Astrocyte (in vitro differentiated cells and primary cell): ENCODE measurements around the gene OAS3. TPM values are rescaled to one million over a fixed set of nuclear protein-coding genes. Genes with fewer than 3 reads are reported as not detected.

ENCODE experiments used
- DNase-seq: peaks from one replicate; pipeline ENCODE4 v3.0.0-alpha.2; 2010; ENCODE audit warnings: low read depth
- FAIRE-seq: peaks from 2 replicates; lab custom pipeline; 2011; peaks lifted over from hg19 to GRCh38; lab: Jason Lieb, UNC
- H2AFZ ChIP-seq: 2 replicates; pipeline ENCODE4 v1.6.0; 2012; ENCODE audit warnings: low read depth, low read length, inconsistent platforms
- H3K27ac ChIP-seq: 2 replicates; pipeline ENCODE4 v1.5.1; 2011; ENCODE audit warnings: low read depth, low read length, inconsistent platforms
- H3K27me3 ChIP-seq: 2 replicates; pipeline ENCODE4 v1.6.0; 2011; ENCODE audit warnings: low read length, inconsistent platforms; ENCODE audit not compliant: insufficient read depth
- H3K36me3 ChIP-seq: 2 replicates; pipeline ENCODE4 v1.5.1; 2011; ENCODE audit warnings: low read length, inconsistent platforms; ENCODE audit not compliant: insufficient read depth
- H3K4me1 ChIP-seq: 2 replicates; pipeline ENCODE4 v1.5.1; 2011; ENCODE audit warnings: low read length, inconsistent platforms; ENCODE audit not compliant: insufficient read depth
- H3K4me2 ChIP-seq: 2 replicates; pipeline ENCODE4 v1.6.0; 2012; ENCODE audit warnings: low read length, inconsistent platforms
- H3K4me3 ChIP-seq: 2 replicates; pipeline ENCODE4 v1.5.1; 2011; ENCODE audit warnings: low read depth, mild to moderate bottlenecking, low read length, inconsistent platforms; ENCODE audit not compliant: insufficient read depth
- H3K79me2 ChIP-seq: 2 replicates; pipeline ENCODE4 v1.6.0; 2012; ENCODE audit warnings: mild to moderate bottlenecking, low read length, inconsistent platforms; ENCODE audit not compliant: insufficient read depth
- H3K9ac ChIP-seq: 2 replicates; pipeline ENCODE4 v1.6.0; 2012; ENCODE audit warnings: mild to moderate bottlenecking, low read length, inconsistent platforms
- H3K9me3 ChIP-seq: 2 replicates; pipeline ENCODE4 v1.5.1; 2012; ENCODE audit warnings: low read depth, mild to moderate bottlenecking, low read length, inconsistent platforms; ENCODE audit not compliant: insufficient read depth
- H4K20me1 ChIP-seq: 2 replicates; pipeline ENCODE4 v1.6.0; 2012; ENCODE audit warnings: low read length, inconsistent platforms; ENCODE audit not compliant: insufficient read depth
- H3K27ac Mint-ChIP-seq: one replicate; pipeline ENCODE4 v1.8.0; 2021; ENCODE audit warnings: mild to moderate bottlenecking, mixed read lengths; ENCODE audit not compliant: unreplicated experiment
- H3K27me3 Mint-ChIP-seq: one replicate; pipeline ENCODE4 v1.8.0; 2021; ENCODE audit warnings: low read depth, mixed read lengths; ENCODE audit not compliant: unreplicated experiment
- H3K36me3 Mint-ChIP-seq: one replicate; pipeline ENCODE4 v1.8.0; 2021; ENCODE audit warnings: low read depth, mixed read lengths; ENCODE audit not compliant: unreplicated experiment
- H3K4me1 Mint-ChIP-seq: one replicate; pipeline ENCODE4 v1.8.0; 2021; ENCODE audit warnings: low read depth, mixed read lengths; ENCODE audit not compliant: unreplicated experiment
- H3K4me3 Mint-ChIP-seq: one replicate; pipeline ENCODE4 v1.8.0; 2021; ENCODE audit warnings: mild to moderate bottlenecking, moderate library complexity, mixed read lengths; ENCODE audit not compliant: unreplicated experiment
- H3K9me3 Mint-ChIP-seq: one replicate; pipeline ENCODE4 v1.8.0; 2021; ENCODE audit warnings: mild to moderate bottlenecking, mixed read lengths; ENCODE audit not compliant: unreplicated experiment
- CTCF ChIP-seq: IDR thresholded peaks from 2 replicates; pipeline ENCODE4 v1.5.1; 2011; ENCODE audit warnings: low read depth, mild to moderate bottlenecking, inconsistent platforms, low read length, moderate library complexity; ENCODE audit not compliant: insufficient read depth
- EZH2 ChIP-seq: IDR thresholded peaks from 2 replicates; pipeline ENCODE4 v1.6.1; 2012; ENCODE audit warnings: mild to moderate bottlenecking, low read length, inconsistent platforms; ENCODE audit not compliant: insufficient read depth
- total RNA-seq: library from RNA; stranded (reverse); gene quantifications from 2 replicates; pipeline ENCODE4 v1.2.1, GENCODE V29; 2021

OAS3 gene
- total RNA-seq, 1 donor from 2014 or later, result 33.8 TPM

- Histone ChIP-seq H3K9ac (no peak within 1 kb of the TSS), H4K20me1 (no peaks in the 10 kb centered on the region), H3K9me3 (no peaks in the 10 kb centered on the region), H3K27me3 (no peaks in the 10 kb centered on the region), H3K4me1 (no peaks in the 10 kb centered on the region), H3K36me3 (no peaks in the 10 kb centered on the region), H2AFZ (peak within 1 kb of the TSS; percentile 63), H3K79me2 (no peaks in the 10 kb centered on the region), H3K4me3 (no peak within 1 kb of the TSS), H3K27ac (no peak within 1 kb of the TSS), H3K4me2 (peak within 1 kb of the TSS; percentile 69)
- Mint-ChIP-seq H3K9me3 (peaks cover 12% of the 10 kb centered on the region), H3K4me3 (peak within 1 kb of the TSS; percentile 82), H3K4me1 (no peaks in the 10 kb centered on the region), H3K36me3 (peaks cover under 1% of the 10 kb centered on the region), H3K27ac (peak within 1 kb of the TSS; percentile 95), H3K27me3 (peaks cover 3% of the 10 kb centered on the region)
- DNase-seq, result no peak
- TF ChIP-seq CTCF, result no peak
- TF ChIP-seq EZH2, result no peak
- FAIRE-seq, result no peak
These were observed 40.1 kb downstream of the OAS3 start, which contains the start of gene OAS2 for GRCh38 chr12:112978163-112979040. TSS of gene OAS2 (plus strand) at chr12:112978519. CDS start at chr12:112978609, 90 bp downstream.

- no peaks in the 10 kb centered on the region for H3K4me1 ChIP-seq
- no peak overlapping the region for H3K9ac ChIP-seq
- H3K27ac ChIP-seq, result no peak overlapping the region
- H3K4me3 Mint-ChIP-seq, result peak overlapping the region; percentile 82
- H3K9me3 Mint-ChIP-seq, result peaks cover 12% of the 10 kb centered on the region
- H3K4me3 ChIP-seq, result no peak overlapping the region
- no peaks in the 10 kb centered on the region for H3K4me1 Mint-ChIP-seq
- H3K36me3 Mint-ChIP-seq, result peaks cover 3% of the 10 kb centered on the region
- no peaks in the 10 kb centered on the region for H3K27me3 ChIP-seq
- FAIRE-seq (no peak), DNase-seq (no peak)
- no peaks in the 10 kb centered on the region for H3K9me3 ChIP-seq
- no peak overlapping the region for H3K4me2 ChIP-seq
- H3K36me3 ChIP-seq, result no peaks in the 10 kb centered on the region
- no peak for TF ChIP-seq CTCF
- no peak for TF ChIP-seq EZH2
- H2AFZ ChIP-seq, result no peak overlapping the region
- no peaks in the 10 kb centered on the region for H3K79me2 ChIP-seq
- H3K27me3 Mint-ChIP-seq, result peaks cover 3% of the 10 kb centered on the region
- H3K27ac Mint-ChIP-seq, result peak overlapping the region; percentile 95
- H4K20me1 ChIP-seq, result no peaks in the 10 kb centered on the region
These were observed 40.9 kb downstream of the OAS3 start for GRCh38 chr12:112979041-112979680.
